H1 (cell line): Measurements from ENCODE around the gene MTHFD1. TPM values are rescaled to one million over a fixed set of nuclear protein-coding genes. Genes with fewer than 3 reads are reported as not detected.

ENCODE experiments used
- CTCF ChIA-PET: fragments of 300-600 bp; sonication (Branson Sonifier 250); formaldehyde crosslinking; loops from one replicate; lab custom pipeline; 2021; ENCODE audit not compliant: partially characterized antibody; lab: Charles Lee
- POLR2A ChIA-PET: fragments of 300-600 bp; sonication (Branson Sonifier 250); formaldehyde crosslinking; loops from one replicate; lab custom pipeline; 2021; ENCODE audit warnings: inconsistent platforms; ENCODE audit not compliant: partially characterized antibody; lab: Charles Lee
- DNase-seq, 2 experiments: peaks; one replicate each; pipeline versions ENCODE4 v3.0.0 to v3.0.0-alpha.2; 2010 to 2022; ENCODE audit warnings: low spot score in 2 of 2, low read depth in 1 of 2, mixed read lengths in 1 of 2
- FAIRE-seq: peaks from 2 replicates; lab custom pipeline; 2011; peaks lifted over from hg19 to GRCh38; lab: Jason Lieb, UNC
- H2AFZ ChIP-seq: 2 replicates; pipeline ENCODE4 v1.8.1; 2012; ENCODE audit warnings: low read length, inconsistent platforms
- H2AK5ac ChIP-seq: 2 replicates; pipeline ENCODE4 v1.6.1; 2013; ENCODE audit warnings: low read depth, low read length
- H2BK120ac ChIP-seq: replicated peaks from 2 replicates; pipeline ENCODE3; 2013; ENCODE audit warnings: low read depth, low read length, inconsistent platforms
- H2BK12ac ChIP-seq: 2 replicates; pipeline ENCODE4 v1.6.1; 2013; ENCODE audit warnings: low read depth, low read length
- H2BK15ac ChIP-seq: 2 replicates; pipeline ENCODE4 v1.6.1; 2013; ENCODE audit warnings: low read length
- H2BK20ac ChIP-seq: 2 replicates; pipeline ENCODE4 v1.6.1; 2013; ENCODE audit warnings: low read length
- H2BK5ac ChIP-seq: 2 replicates; pipeline ENCODE4 v1.6.1; 2013; ENCODE audit warnings: low read depth, low read length
- H3K14ac ChIP-seq: 2 replicates; pipeline ENCODE4 v1.6.1; 2013; ENCODE audit warnings: inconsistent platforms; ENCODE audit not compliant: insufficient read length
- H3K18ac ChIP-seq: 2 replicates; pipeline ENCODE4 v1.6.1; 2013; ENCODE audit warnings: low read length; ENCODE audit errors: extremely low read depth
- H3K23ac ChIP-seq: 2 replicates; pipeline ENCODE4 v1.6.1; 2013; ENCODE audit warnings: inconsistent platforms; ENCODE audit not compliant: insufficient read length
- H3K23me2 ChIP-seq: 2 replicates; pipeline ENCODE4 v1.6.1; 2013; ENCODE audit warnings: low read depth, low read length
- H3K27ac ChIP-seq: 2 replicates; pipeline ENCODE4 v1.6.1; 2011; ENCODE audit warnings: low read depth, low read length, inconsistent platforms
- H3K27me3 ChIP-seq, 4 experiments: replicated peaks in 1 of 4; 1 replicate in 1 of 4; 2 replicates in 3 of 4; pipeline versions ENCODE4 v1.6.1 to v1.8.1; 2011 to 2013; ENCODE audit warnings: low read length in 3 of 4, mild to moderate bottlenecking in 3 of 4, inconsistent platforms in 2 of 4, mixed read lengths in 2 of 4, moderate library complexity in 1 of 4; ENCODE audit not compliant: control insufficient read depth in 3 of 4, insufficient read depth in 3 of 4; ENCODE audit errors: extremely low read depth in 1 of 4
- H3K36me3 ChIP-seq, 4 experiments: 2 replicates each; pipeline versions ENCODE4 v1.6.1 to v1.8.1; 2011 to 2013; ENCODE audit warnings: mild to moderate bottlenecking in 4 of 4, low read length in 3 of 4, moderate library complexity in 2 of 4, control low read depth in 1 of 4, inconsistent platforms in 1 of 4; ENCODE audit not compliant: insufficient read depth in 4 of 4, control insufficient read depth in 2 of 4
- H3K4ac ChIP-seq: replicated peaks from 2 replicates; pipeline ENCODE3; 2013; ENCODE audit warnings: low read length, low read depth, mixed read lengths, inconsistent platforms; ENCODE audit not compliant: insufficient read length
- H3K4me1 ChIP-seq, 4 experiments: replicated peaks in 1 of 4; 1 replicate in 1 of 4; 2 replicates in 3 of 4; pipeline versions ENCODE4 v1.6.1 to v1.8.1; 2011 to 2013; ENCODE audit warnings: low read length in 3 of 4, inconsistent platforms in 2 of 4, mixed read lengths in 1 of 4; ENCODE audit not compliant: insufficient read depth in 4 of 4, control insufficient read depth in 3 of 4
- H3K4me2 ChIP-seq, 2 experiments: 2 replicates each; pipeline versions ENCODE4 v1.6.1 to v1.8.1; 2011 to 2013; ENCODE audit warnings: low read depth in 2 of 2, low read length in 2 of 2, control low read depth in 1 of 2, inconsistent platforms in 1 of 2, mild to moderate bottlenecking in 1 of 2; ENCODE audit not compliant: insufficient read depth in 1 of 2
- H3K4me3 ChIP-seq, 4 experiments: fragments of 200-600, 300-600 bp in 1 of 4; sonication (generic), shearing (Covaris generic), sonication (Bioruptor Twin) in 1 of 4; 2 replicates each; pipeline versions ENCODE4 v1.5.1 to v1.8.1; 2011 to 2016; ENCODE audit warnings: low read length in 4 of 4, low read depth in 3 of 4, control low read depth in 2 of 4, inconsistent platforms in 2 of 4, mild to moderate bottlenecking in 2 of 4, mixed read lengths in 1 of 4, moderate library complexity in 1 of 4; ENCODE audit not compliant: insufficient read depth in 2 of 4; ENCODE audit errors: extremely low read depth in 1 of 4
- H3K56ac ChIP-seq: replicated peaks from 2 replicates; pipeline ENCODE3; 2013; ENCODE audit warnings: low read depth, mild to moderate bottlenecking, mixed read lengths, low read length, inconsistent platforms; ENCODE audit not compliant: insufficient read length
- H3K79me1 ChIP-seq: 2 replicates; pipeline ENCODE4 v1.6.1; 2013; ENCODE audit warnings: low read depth, low read length, control low read depth
- H3K79me2 ChIP-seq, 2 experiments: 2 replicates each; pipeline versions ENCODE4 v1.6.1 to v1.8.1; 2012 to 2013; ENCODE audit warnings: low read length in 2 of 2, mild to moderate bottlenecking in 2 of 2, inconsistent platforms in 1 of 2; ENCODE audit not compliant: insufficient read depth in 2 of 2, control insufficient read depth in 1 of 2
- H3K9ac ChIP-seq, 4 experiments: replicated peaks in 1 of 4; 1 replicate in 1 of 4; 2 replicates in 3 of 4; pipeline versions ENCODE4 v1.6.1 to v1.8.1; 2011 to 2013; ENCODE audit warnings: low read depth in 3 of 4, low read length in 3 of 4, control low read depth in 2 of 4, mild to moderate bottlenecking in 2 of 4, moderate library complexity in 2 of 4, inconsistent platforms in 1 of 4; ENCODE audit errors: extremely low read depth in 1 of 4
- H3K9me3 ChIP-seq, 2 experiments: 2 replicates each; pipeline versions ENCODE4 v1.6.1 to v1.8.1; 2012 to 2013; ENCODE audit warnings: mild to moderate bottlenecking in 2 of 2, moderate library complexity in 2 of 2, control low read depth in 1 of 2, inconsistent platforms in 1 of 2, low read depth in 1 of 2, low read length in 1 of 2, mixed read lengths in 1 of 2; ENCODE audit not compliant: insufficient read depth in 2 of 2
- H4K20me1 ChIP-seq, 2 experiments: replicated peaks in 1 of 2; 2 replicates each; pipeline versions ENCODE3 to v1.8.1; 2011 to 2013; ENCODE audit warnings: inconsistent platforms in 2 of 2, low read length in 2 of 2, mild to moderate bottlenecking in 1 of 2; ENCODE audit not compliant: insufficient read depth in 2 of 2, control insufficient read depth in 1 of 2
- H4K5ac ChIP-seq: 2 replicates; pipeline ENCODE4 v1.6.1; 2013; ENCODE audit warnings: low read length, low read depth, mixed read lengths, inconsistent platforms; ENCODE audit not compliant: insufficient read length
- H4K8ac ChIP-seq: 2 replicates; pipeline ENCODE4 v1.8.0; 2013; ENCODE audit warnings: mild to moderate bottlenecking, moderate library complexity, low read length, inconsistent platforms; ENCODE audit not compliant: insufficient read depth; ENCODE audit errors: extremely low read depth
- H4K91ac ChIP-seq: replicated peaks from 2 replicates; pipeline ENCODE3; 2013; ENCODE audit warnings: low read length, mixed read lengths, inconsistent platforms; ENCODE audit not compliant: insufficient read length
- EZH2 ChIP-seq: fragments of 200-600 bp; sonication (generic); IDR thresholded peaks from 2 replicates; pipeline ENCODE4 v1.7.1; 2012; ENCODE audit warnings: low read depth, mild to moderate bottlenecking, moderate library complexity, low read length, inconsistent platforms; ENCODE audit not compliant: severe bottlenecking
- FOSL1 ChIP-seq: IDR thresholded peaks from 2 replicates; pipeline ENCODE4 v1.6.1; 2011; ENCODE audit warnings: mild to moderate bottlenecking, low read depth, low read length, moderate library complexity; ENCODE audit not compliant: insufficient read depth
- MAX ChIP-seq: IDR thresholded peaks from 2 replicates; pipeline ENCODE4 v1.6.1; 2012; ENCODE audit warnings: inconsistent platforms
- NANOG ChIP-seq: IDR thresholded peaks from 2 replicates; pipeline ENCODE4 v1.6.1; 2011; ENCODE audit warnings: low read length, low read depth, mild to moderate bottlenecking, inconsistent platforms; ENCODE audit not compliant: insufficient read depth, poor library complexity, severe bottlenecking
- RXRA ChIP-seq: IDR thresholded peaks from 2 replicates; pipeline ENCODE4 v1.6.1; 2011; ENCODE audit warnings: low read depth, mild to moderate bottlenecking, low read length, moderate library complexity; ENCODE audit not compliant: insufficient read depth
- TCF12 ChIP-seq: IDR thresholded peaks from 2 replicates; pipeline ENCODE4 v1.6.1; 2011; ENCODE audit warnings: low read depth, mild to moderate bottlenecking, low read length
- WGBS, 2 experiments: shearing (Covaris generic) in 1 of 2; methylation state at CpG; one replicate each; pipeline versions ENCODE4 v1.1.6 to v1.1.7; 2013 to 2015; ENCODE audit warnings: low lambda C conversion rate in 2 of 2, mixed read lengths in 2 of 2, inconsistent platforms in 1 of 2, low coverage in 1 of 2, missing lambda C conversion rate in 1 of 2; ENCODE audit not compliant: insufficient replicate concordance in 2 of 2, insufficient coverage in 1 of 2, insufficient read length in 1 of 2; ENCODE audit errors: extremely low coverage in 1 of 2, missing lambda C conversion rate in 1 of 2; 5-methylcytosine and 5-hydroxymethylcytosine counted together
- polyA plus RNA-seq, 7 experiments: library from polyadenylated mRNA; depleted of rRNA in 3 of 7; stranded (reverse) in 5 of 7; unstranded in 2 of 7; fragments of >200 nt in 5 of 7; fragments of 200-250 nt in 2 of 7; gene quantifications; 1 replicate in 5 of 7; 2 replicates in 1 of 7; 4 replicates in 1 of 7; pipeline versions ENCODE4 v1.2.1 to v1.2.3, GENCODE V29; 2011 to 2013; ENCODE audit warnings: missing spikeins in 2 of 7, mixed read lengths in 2 of 7
- total RNA-seq: library from RNA; stranded (reverse); fragmentation: NEBNext Ultra II Directional; extraction: Animal tissue kit (Norgen Biotek cat#: 25700); gene quantifications from 2 replicates; pipeline ENCODE4 v1.2.1, GENCODE V29; 2021
- TF ChIP-seq, protein P1 (sequence below): IDR thresholded peaks from 2 replicates; pipeline ENCODE4 v1.6.1; 2011; ENCODE audit warnings: low read length, improper control_type of control experiment

MTHFD1 gene
- total and polyA plus RNA-seq, 2 of the 8 experiments (the other 6 are each of a cell fraction or from before 2014, with no cell fraction given): 79.7 to 332 TPM

- no peak for FAIRE-seq
- WGBS, 2 experiments: 20% methylated on average over 12 of the region's 12 CpGs; no CpG with 5 or more reads in 1 of the 2 experiments
- Histone ChIP-seq H3K23me2 (peaks cover 15% of the 10 kb centered on the region), H2AFZ (no peak overlapping the region), H3K4me3 (peak overlapping the region in 2 of 4 experiments; percentile 15 to 52; a peak in 4 of 8 replicates), H4K5ac (no peak overlapping the region), H3K27me3 (no peaks in the 10 kb centered on the region), H3K4me1 (peaks cover 8 to 25% (median 18%) of the 10 kb centered on the region in 4 experiments), H3K56ac (no peak overlapping the region), H3K36me3 (peaks cover 0 to 6% (median 1%) of the 10 kb centered on the region in 4 experiments; a peak in 3 of 8 replicates), H3K14ac (no peak overlapping the region), H3K27ac (peak overlapping the region; percentile 77), H4K8ac (no peak overlapping the region), H2AK5ac (no peak overlapping the region), H3K9ac (no peak overlapping the region), H4K91ac (no peak overlapping the region), H2BK120ac (no peak overlapping the region), H3K18ac (peak overlapping the region; percentile 73; the same call in 1 of the 2 replicates), H2BK20ac (no peak overlapping the region), H3K79me2 (peaks cover 34 to 74% of the 10 kb centered on the region in 2 experiments), H3K23ac (no peak overlapping the region), H3K79me1 (peaks cover 13% of the 10 kb centered on the region), H4K20me1 (peaks cover 8 to 18% of the 10 kb centered on the region in 2 experiments), H2BK15ac (no peak overlapping the region), H3K9me3 (no peaks in the 10 kb centered on the region), H2BK12ac (peak overlapping the region; percentile 56), H3K4me2 (peak overlapping the region; percentile 72 to 95), H2BK5ac (peak overlapping the region; percentile 95), H3K4ac (no peak overlapping the region)
- DNase-seq: peak; percentile 81 to 85
- CTCF ChIA-PET: interaction anchor here (0.8 to 3.7 kb wide), 14 partner anchors 10 to 120 kb away, joined by 3 to 16 read pairs (median 3); no protein-coding TSS in a partner anchor
- POLR2A ChIA-PET: interaction anchor here (0.7 to 4.7 kb wide), 17 partner anchors 8 to 149 kb away, joined by 3 to 30 read pairs (median 4); partner anchors contain the start of genes HSPA2 and ZBTB1
- TF ChIP-seq, protein P1, sequence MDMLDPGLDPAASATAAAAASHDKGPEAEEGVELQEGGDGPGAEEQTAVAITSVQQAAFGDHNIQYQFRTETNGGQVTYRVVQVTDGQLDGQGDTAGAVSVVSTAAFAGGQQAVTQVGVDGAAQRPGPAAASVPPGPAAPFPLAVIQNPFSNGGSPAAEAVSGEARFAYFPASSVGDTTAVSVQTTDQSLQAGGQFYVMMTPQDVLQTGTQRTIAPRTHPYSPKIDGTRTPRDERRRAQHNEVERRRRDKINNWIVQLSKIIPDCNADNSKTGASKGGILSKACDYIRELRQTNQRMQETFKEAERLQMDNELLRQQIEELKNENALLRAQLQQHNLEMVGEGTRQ: no peak
- TF ChIP-seq RXRA (0 out of 2 replicates have a peak, but pooled peaks have one; percentile 5), TCF12 (peak; percentile 76; the same call in 1 of the 2 replicates), NANOG (peak; percentile 40), EZH2 (no peak), MAX (no peak), FOSL1 (no peak)
Measured at GRCh38 chr14:64391113-64391725, 3.1 kb downstream of the MTHFD1 start.
